Osteoblast (primary cell): ENCODE data around the gene CLDND1. TPM values are rescaled to one million over a fixed set of nuclear protein-coding genes. Genes with fewer than 3 reads are reported as not detected.

Experiments used
- DNase-seq: peaks from one replicate; pipeline ENCODE4 v3.0.0; 2011; ENCODE audit warnings: low spot score, mixed read lengths; ENCODE audit not compliant: insufficient read length; ENCODE audit errors: missing footprints
- H2AFZ ChIP-seq: 2 replicates; pipeline ENCODE4 v1.6.0; 2011; ENCODE audit warnings: mild to moderate bottlenecking, low read length
- H3K27ac ChIP-seq: 2 replicates; pipeline ENCODE4 v1.5.1; 2011; ENCODE audit warnings: mild to moderate bottlenecking, low read depth, low read length, moderate library complexity
- H3K27me3 ChIP-seq: 2 replicates; pipeline ENCODE4 v1.6.0; 2012; ENCODE audit warnings: mild to moderate bottlenecking, control low read depth, inconsistent platforms, low read length, moderate library complexity; ENCODE audit not compliant: insufficient read depth
- H3K36me3 ChIP-seq: 2 replicates; pipeline ENCODE4 v1.5.1; 2011; ENCODE audit warnings: mild to moderate bottlenecking, low read length, control low read depth, moderate library complexity; ENCODE audit not compliant: insufficient read depth
- H3K4me1 ChIP-seq: 2 replicates; pipeline ENCODE4 v1.5.1; 2011; ENCODE audit warnings: mild to moderate bottlenecking, low read length, control low read depth, moderate library complexity; ENCODE audit not compliant: insufficient read depth
- H3K4me2 ChIP-seq: 2 replicates; pipeline ENCODE4 v1.6.0; 2011; ENCODE audit warnings: mild to moderate bottlenecking, low read length; ENCODE audit not compliant: insufficient read depth
- H3K4me3 ChIP-seq: fragments of 200-600 bp; sonication (generic); 3 replicates; pipeline ENCODE4 v1.5.1; 2012; ENCODE audit warnings: mild to moderate bottlenecking, low read length, inconsistent platforms; ENCODE audit not compliant: insufficient read depth
- H3K79me2 ChIP-seq: 2 replicates; pipeline ENCODE4 v1.6.0; 2012; ENCODE audit warnings: mild to moderate bottlenecking, low read length, control low read depth, inconsistent platforms; ENCODE audit not compliant: insufficient read depth
- H3K9me3 ChIP-seq: 2 replicates; pipeline ENCODE4 v1.5.1; 2011; ENCODE audit warnings: low read depth, low read length, control low read depth
- H4K20me1 ChIP-seq: 2 replicates; pipeline ENCODE4 v1.6.0; 2012; ENCODE audit warnings: mild to moderate bottlenecking, low read length, control low read depth; ENCODE audit not compliant: insufficient read depth
- total RNA-seq: library from RNA; depleted of rRNA; stranded (reverse); fragments of >200 nt; gene quantifications from 2 replicates; pipeline ENCODE4 v1.2.3, GENCODE V29; 2012
- TF ChIP-seq, protein P1 (sequence below): IDR thresholded peaks from 2 replicates; pipeline ENCODE4 v1.5.1; 2011; ENCODE audit warnings: mild to moderate bottlenecking, low read depth, low read length, moderate library complexity; ENCODE audit errors: extremely low read depth

Gene CLDND1
- total RNA-seq, 1 donor, result 74.2 TPM

GRCh38 chr3:98556164-98557130 is 33.7 kb upstream of the CLDND1 start:
- TF ChIP-seq, protein P1, sequence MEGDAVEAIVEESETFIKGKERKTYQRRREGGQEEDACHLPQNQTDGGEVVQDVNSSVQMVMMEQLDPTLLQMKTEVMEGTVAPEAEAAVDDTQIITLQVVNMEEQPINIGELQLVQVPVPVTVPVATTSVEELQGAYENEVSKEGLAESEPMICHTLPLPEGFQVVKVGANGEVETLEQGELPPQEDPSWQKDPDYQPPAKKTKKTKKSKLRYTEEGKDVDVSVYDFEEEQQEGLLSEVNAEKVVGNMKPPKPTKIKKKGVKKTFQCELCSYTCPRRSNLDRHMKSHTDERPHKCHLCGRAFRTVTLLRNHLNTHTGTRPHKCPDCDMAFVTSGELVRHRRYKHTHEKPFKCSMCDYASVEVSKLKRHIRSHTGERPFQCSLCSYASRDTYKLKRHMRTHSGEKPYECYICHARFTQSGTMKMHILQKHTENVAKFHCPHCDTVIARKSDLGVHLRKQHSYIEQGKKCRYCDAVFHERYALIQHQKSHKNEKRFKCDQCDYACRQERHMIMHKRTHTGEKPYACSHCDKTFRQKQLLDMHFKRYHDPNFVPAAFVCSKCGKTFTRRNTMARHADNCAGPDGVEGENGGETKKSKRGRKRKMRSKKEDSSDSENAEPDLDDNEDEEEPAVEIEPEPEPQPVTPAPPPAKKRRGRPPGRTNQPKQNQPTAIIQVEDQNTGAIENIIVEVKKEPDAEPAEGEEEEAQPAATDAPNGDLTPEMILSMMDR, result no peak
- H3K4me1 ChIP-seq, result no peaks in the 10 kb centered on the region
- no peaks in the 10 kb centered on the region for H4K20me1 ChIP-seq
- no peak overlapping the region for H2AFZ ChIP-seq
- no peak for DNase-seq
- no peaks in the 10 kb centered on the region for H3K79me2 ChIP-seq
- no peak overlapping the region for H3K4me2 ChIP-seq
- H3K27ac ChIP-seq, result no peak overlapping the region
- no peaks in the 10 kb centered on the region for H3K9me3 ChIP-seq
- H3K27me3 ChIP-seq, result peaks cover 38% of the 10 kb centered on the region
- no peak overlapping the region for H3K4me3 ChIP-seq
- no peaks in the 10 kb centered on the region for H3K36me3 ChIP-seq

GRCh38 chr3:98555025-98555379 is 32.3 kb upstream of the CLDND1 start:
- DNase-seq, result no peak
- Histone ChIP-seq H4K20me1 (no peaks in the 10 kb centered on the region), H2AFZ (no peak overlapping the region), H3K36me3 (no peaks in the 10 kb centered on the region), H3K4me1 (no peaks in the 10 kb centered on the region), H3K4me3 (no peak overlapping the region), H3K27me3 (peaks cover 48% of the 10 kb centered on the region), H3K27ac (no peak overlapping the region), H3K4me2 (no peak overlapping the region), H3K79me2 (no peaks in the 10 kb centered on the region), H3K9me3 (no peaks in the 10 kb centered on the region)
- TF ChIP-seq, protein P1, result no peak

- Histone ChIP-seq H3K36me3 (no peaks in the 10 kb centered on the region), H2AFZ (no peak overlapping the region), H3K27ac (no peak overlapping the region), H3K79me2 (no peaks in the 10 kb centered on the region), H3K4me1 (no peaks in the 10 kb centered on the region), H3K4me3 (no peak overlapping the region), H3K4me2 (no peak overlapping the region), H3K9me3 (no peaks in the 10 kb centered on the region), H4K20me1 (no peaks in the 10 kb centered on the region), H3K27me3 (peaks cover 50% of the 10 kb centered on the region)
- TF ChIP-seq, protein P1, result no peak
- no peak for DNase-seq
Observed at GRCh38 chr3:98554580-98554979, 31.9 kb upstream of the CLDND1 start.

DNA sequence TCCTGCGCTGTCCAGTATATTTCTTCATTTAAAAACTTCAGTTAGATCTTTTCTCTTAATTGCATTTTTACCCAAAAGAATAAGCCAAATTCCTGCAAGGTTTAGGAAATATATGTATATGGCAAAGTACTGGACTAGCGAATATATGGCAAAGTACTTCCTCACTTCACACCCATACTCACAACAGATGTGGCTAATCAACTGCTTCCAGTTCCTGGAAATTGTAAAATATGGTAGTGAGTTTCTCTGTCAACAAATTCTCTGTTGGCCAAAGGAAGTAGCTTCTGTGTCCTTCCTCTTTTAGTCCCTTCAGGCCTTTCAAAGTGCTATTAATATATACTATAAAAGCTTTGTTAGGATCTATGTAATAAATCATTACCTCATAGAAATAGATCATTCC is 31.1 kb upstream of the CLDND1 start:
- Histone ChIP-seq H3K4me3 (no peak overlapping the region), H3K27ac (no peak overlapping the region), H2AFZ (no peak overlapping the region), H3K27me3 (peaks cover 51% of the 10 kb centered on the region), H4K20me1 (no peaks in the 10 kb centered on the region), H3K4me2 (no peak overlapping the region), H3K4me1 (no peaks in the 10 kb centered on the region), H3K79me2 (no peaks in the 10 kb centered on the region), H3K9me3 (no peaks in the 10 kb centered on the region), H3K36me3 (no peaks in the 10 kb centered on the region)
- TF ChIP-seq, protein P1, result no peak
- DNase-seq, result no peak
